ENCODE results near the gene HOXD10. TPM values are rescaled to one million over a fixed set of nuclear protein-coding genes. Genes with fewer than 3 reads are reported as not detected.

Gene HOXD10
- total and polyA plus RNA-seq, 2 of the 13 experiments (the other 11 are each of a cell fraction or from before 2014, with no cell fraction given) = not detected

- TF ChIP-seq ZNF800 (CRISPR knock-in tag; IDR thresholded peaks at IDR 0.05) (peak; percentile 76; the same call in 1 of the 2 replicates), RARA (CRISPR knock-in tag; IDR thresholded peaks at IDR 0.05) (peak; percentile 33; the same call in 1 of the 2 replicates), ZFX (CRISPR knock-in tag; IDR thresholded peaks at IDR 0.05; ENCODE audit: low read depth) (peak; percentile 49; the same call in 1 of the 2 replicates), RCOR2 (CRISPR knock-in tag; IDR thresholded peaks at IDR 0.05) (no peak), ZNF614 (CRISPR knock-in tag; IDR thresholded peaks at IDR 0.05; ENCODE audit: borderline replicate concordance) (peak; percentile 67; the same call in 1 of the 2 replicates), ZNF343 (CRISPR knock-in tag; IDR thresholded peaks at IDR 0.05) (no peak), ZNF605 (CRISPR knock-in tag; IDR thresholded peaks at IDR 0.05) (no peak), ZNF710 (CRISPR knock-in tag; IDR thresholded peaks at IDR 0.05; ENCODE audit: borderline replicate concordance) (peak; percentile 71; the same call in 1 of the 2 replicates), MAX (IDR thresholded peaks at IDR 0.05) (peak; percentile 43; the same call in 1 of the 2 replicates), EHMT2 (IDR thresholded peaks at IDR 0.05; ENCODE audit: borderline replicate concordance, low read depth, low read length) (no peak), ZNF788 (CRISPR knock-in tag; IDR thresholded peaks at IDR 0.05; ENCODE audit: borderline replicate concordance) (peak; percentile 75; the same call in 1 of the 2 replicates), TCF12 (IDR thresholded peaks at IDR 0.05) (no peak), TCF12 (CRISPR knock-in tag; IDR thresholded peaks at IDR 0.05) (no peak), NR2F2 (IDR thresholded peaks at IDR 0.05; ENCODE audit: borderline replicate concordance, low read depth) (no peak), ZSCAN12 (CRISPR knock-in tag; IDR thresholded peaks at IDR 0.05) (no peak), THYN1 (CRISPR knock-in tag; IDR thresholded peaks at IDR 0.05; ENCODE audit: borderline replicate concordance, low read depth) (no peak), MAZ (IDR thresholded peaks at IDR 0.05; ENCODE audit: borderline replicate concordance, low read depth, low read length) (no peak), MAZ (CRISPR knock-in tag; IDR thresholded peaks at IDR 0.05; ENCODE audit: low read depth) (peak; percentile 82), ZNF737 (CRISPR knock-in tag; IDR thresholded peaks at IDR 0.05; ENCODE audit: borderline replicate concordance) (no peak), SPEN (CRISPR knock-in tag; IDR thresholded peaks at IDR 0.05; ENCODE audit: low read depth) (peak; percentile 41; the same call in 1 of the 2 replicates), ZNF34 (CRISPR knock-in tag; IDR thresholded peaks at IDR 0.05; ENCODE audit: borderline replicate concordance) (no peak)
These were observed 19.4 kb upstream of the HOXD10 start (continued) for GRCh38 chr2:176096986-176097819.

Measured in HepG2 (cell line).